NCI-H345 treated with DMSO at 0.1 percent for 48 hours (cell line): ENCODE data around the gene MTARC2.
"Not testable (repeated sequence)": the region's sequence is repeated elsewhere in the genome, so short reads cannot be mapped to it uniquely, and the experiment has no call there.

Source experiments
- DNase-seq: peaks from one replicate; lab custom pipeline; 2025; ENCODE audit not compliant: unreplicated experiment; lab: John Stamatoyannopoulos, UW

The MTARC2 gene

GRCh38 chr1:220732137-220732536 lies 16.0 kb upstream of the MTARC2 start:
- no peak for DNase-seq

DNA sequence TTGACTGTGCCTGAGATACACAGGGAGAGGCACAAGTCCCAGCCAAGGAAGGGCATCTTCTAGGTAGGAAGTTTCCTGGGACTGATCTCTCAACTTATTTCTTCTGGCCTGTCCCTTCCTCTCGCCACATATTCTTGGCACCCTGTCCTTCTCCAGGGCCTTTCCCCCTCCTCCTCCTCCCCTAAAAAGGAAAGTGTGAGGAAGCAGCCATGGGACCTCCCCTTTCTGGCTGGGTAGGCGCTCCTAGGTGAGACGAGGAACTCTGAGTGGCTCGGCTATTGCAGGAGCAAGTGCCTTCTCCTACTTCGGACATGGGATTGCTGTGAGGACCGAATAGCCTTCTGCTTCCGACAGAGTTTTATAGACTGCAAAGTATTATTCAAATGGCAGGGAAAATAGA lies 15.5 kb upstream of the MTARC2 start:
- no peak for DNase-seq

DNA sequence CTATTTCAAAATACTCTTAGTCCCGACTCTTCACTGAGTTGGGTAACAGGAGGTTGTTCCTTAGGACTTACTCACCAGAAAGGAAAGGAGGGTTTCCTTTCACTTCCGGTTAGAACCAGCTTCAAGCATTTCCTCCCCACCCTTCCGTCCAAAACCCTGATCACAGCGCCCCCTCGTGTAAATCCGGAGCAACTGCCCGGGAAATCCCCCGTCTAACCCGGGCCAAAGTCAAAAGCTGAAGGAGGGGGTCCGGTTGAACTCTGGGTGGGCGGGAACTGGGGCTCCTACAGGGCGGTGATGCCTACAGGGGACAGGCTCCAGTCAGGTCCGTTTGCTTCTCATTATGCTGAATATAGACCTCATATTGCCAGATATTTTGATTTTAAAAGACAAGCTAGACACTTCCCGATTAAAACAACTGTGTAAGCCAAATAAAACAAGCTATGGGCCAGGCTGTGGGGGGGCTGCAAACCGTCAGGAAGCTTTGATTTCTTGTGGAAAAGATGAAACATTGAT lies 15.0 kb upstream of the MTARC2 start:
- DNase-seq: peak; percentile 41

- DNase-seq: no peak
Observed at GRCh38 chr1:220734571-220735326, 13.4 kb upstream of the MTARC2 start.

- not testable (repeated sequence) for DNase-seq
Observed at GRCh38 chr1:220736283-220736682, 11.8 kb upstream of the MTARC2 start.

DNA sequence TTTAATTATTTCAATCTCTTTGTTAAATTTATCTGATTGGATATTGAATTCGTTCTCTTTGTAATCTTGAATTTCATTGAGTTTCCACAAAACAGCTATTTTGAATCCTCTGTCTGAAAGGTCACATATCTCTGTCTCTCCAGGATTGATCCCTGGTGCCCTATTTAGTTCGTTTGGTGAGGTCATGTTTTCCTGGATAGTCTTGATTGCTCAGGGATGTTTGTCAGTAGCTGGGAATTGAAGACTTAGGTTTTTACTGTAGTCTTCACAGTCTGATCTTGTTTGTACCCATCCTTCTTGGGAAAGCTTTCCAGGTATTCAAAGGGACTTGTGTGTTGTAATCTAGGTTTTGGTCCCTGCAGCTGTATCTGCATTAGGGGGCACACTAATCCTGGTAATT lies 6.8 kb upstream of the MTARC2 start:
- no peak for DNase-seq

DNA sequence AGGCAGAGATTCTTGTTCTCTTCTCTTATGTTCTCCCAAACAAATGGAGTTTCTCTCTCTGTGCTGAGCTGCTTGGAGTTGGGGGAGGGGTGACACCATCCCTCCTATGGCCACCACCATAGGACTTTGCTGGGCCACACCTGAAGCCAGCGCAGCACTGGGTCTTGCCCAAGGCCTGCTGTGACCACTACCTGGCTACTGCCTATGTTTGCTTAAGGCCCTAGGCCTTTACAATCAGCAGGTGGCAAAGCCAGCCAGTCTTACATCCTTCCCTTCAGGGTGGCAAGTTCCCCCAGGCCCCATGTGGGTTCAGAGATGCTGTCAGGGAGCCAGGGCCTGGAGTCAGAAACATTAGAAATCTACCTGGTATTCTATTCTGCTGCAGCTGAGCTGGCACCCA lies 6.3 kb upstream of the MTARC2 start:
- no peak for DNase-seq

GRCh38 chr1:220742520-220742919 lies 5.6 kb upstream of the MTARC2 start:
- no peak for DNase-seq

- DNase-seq: no peak
Observed at GRCh38 chr1:220746851-220747250, 1.3 kb upstream of the MTARC2 start.

- no peak for DNase-seq
Observed at GRCh38 chr1:220747437-220748088, 559 bp upstream of the MTARC2 start.

- no peak for DNase-seq
Observed at GRCh38 chr1:220748936-220749335, 814 bp downstream of the MTARC2 start.

DNA sequence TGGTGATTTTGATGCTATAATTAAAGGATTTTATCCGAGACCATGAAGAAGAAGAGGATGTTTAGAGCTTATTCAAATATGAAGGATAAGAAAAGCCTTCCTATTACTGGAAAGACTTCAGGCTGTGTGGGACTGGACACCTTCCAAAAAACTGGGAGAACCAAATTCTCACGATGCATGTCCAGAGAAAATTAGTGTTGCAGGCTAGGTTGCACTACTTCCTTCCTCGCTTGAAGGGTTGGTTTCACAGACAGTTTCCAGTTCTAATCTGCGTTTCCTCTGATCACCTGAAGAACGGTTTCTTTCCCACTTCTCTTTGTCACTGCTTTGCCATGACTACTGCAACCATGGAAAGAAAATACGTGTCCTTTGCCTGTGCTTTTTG lies 2.0 kb downstream of the MTARC2 start:
- no peak for DNase-seq

DNA sequence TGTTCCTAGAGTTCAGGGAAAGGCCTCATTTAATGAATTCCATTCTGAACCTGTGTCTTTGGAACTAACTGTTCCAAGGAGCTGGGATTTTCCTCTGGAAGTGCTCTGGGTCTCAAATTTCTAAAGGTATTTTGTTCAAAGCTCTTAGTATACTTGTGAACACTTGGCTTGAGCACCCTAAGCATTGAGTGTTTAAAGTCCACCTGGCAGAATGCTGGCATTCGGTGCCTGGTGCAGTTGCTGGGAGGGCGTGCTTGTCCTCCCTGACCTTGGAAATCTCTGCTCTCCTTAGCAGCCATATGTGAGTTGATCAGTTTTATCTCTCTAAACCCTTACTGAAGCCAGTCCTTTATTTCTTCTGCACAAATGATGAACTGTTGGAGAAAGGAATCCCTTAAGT lies 3.0 kb downstream of the MTARC2 start:
- no peak for DNase-seq

DNA sequence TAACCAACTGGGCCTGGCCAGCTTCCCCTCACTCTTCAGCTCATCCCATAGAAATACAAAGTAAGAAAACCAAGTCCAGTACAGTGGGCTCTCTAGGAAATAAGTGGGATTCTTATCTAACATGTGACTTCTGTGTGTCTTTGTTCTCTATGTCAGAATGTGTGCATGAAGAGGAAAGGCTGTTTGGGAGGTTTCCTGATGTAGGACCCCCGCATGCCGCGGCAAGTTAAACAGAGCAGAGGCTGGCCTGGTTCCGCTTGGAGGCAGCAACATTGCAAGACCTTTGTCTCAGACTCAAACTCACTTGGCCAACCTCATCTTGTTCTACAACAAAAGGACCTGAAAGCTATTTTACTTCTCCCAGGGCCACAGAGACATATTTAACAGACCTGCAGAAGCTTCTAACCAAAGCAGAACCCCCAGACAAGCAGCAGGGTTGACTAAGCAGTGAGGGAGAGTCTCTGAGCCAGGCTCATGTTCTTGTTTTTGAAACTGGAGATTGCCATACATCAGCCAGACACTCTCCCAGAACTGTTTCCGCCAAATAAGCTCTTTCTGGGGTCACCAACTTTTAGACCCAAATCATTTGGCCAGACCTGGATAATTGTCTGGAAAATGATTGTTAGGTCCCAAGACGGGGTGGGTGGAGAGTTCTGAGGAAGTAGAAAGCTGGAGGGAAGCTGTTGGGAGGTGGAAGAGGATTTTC lies 6.2 kb downstream of the MTARC2 start:
- no peak for DNase-seq

- no peak for DNase-seq
Observed at GRCh38 chr1:220754918-220755295, 6.8 kb downstream of the MTARC2 start.

DNA sequence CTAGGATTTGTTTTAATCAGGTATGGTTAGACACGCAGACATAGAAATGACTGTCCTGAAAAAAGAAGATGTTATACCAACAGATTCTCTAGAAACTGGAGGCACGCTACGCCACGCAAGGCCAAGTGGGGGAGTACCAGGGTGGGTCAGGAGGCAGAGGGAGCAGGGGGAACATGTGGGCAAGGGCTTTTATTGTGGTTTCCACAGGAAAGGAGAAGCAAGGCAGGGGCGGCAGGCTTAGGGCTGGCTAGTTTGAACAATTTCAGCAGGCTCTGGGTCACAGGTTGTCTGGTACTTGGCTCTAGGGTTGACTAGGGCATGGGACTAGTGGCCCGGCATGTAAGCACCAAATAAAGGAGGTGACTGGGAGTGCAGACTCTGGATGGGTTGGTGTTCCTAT lies 7.2 kb downstream of the MTARC2 start:
- no peak for DNase-seq

DNA sequence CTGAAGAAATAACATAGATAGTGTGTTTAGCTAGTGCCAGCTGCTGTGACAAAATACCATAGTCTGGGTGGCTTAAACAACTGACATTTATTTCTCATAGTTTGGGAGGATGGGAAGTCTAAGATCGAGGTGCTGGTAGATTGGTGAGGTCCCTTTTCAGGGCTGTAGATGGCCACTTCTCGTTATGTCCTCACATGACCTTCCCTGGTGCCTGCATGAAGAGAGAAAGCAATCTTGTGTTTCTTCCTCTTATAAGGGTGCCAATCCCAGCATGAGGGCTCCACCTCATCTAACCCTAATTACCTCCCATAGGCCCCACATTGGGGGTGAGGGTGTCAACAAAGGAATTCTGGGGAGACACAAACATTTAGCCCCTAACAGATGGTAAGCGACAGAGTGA lies 9.3 kb downstream of the MTARC2 start:
- DNase-seq: no peak

- DNase-seq: no peak
Observed at GRCh38 chr1:220759147-220759546, 11.0 kb downstream of the MTARC2 start.

- no peak for DNase-seq
Observed at GRCh38 chr1:220761688-220762427, 13.7 kb downstream of the MTARC2 start.

GRCh38 chr1:220764757-220765156 lies 16.6 kb downstream of the MTARC2 start:
- no peak for DNase-seq
